Breast epithelium (tissue), 4 donors: ENCODE measurements around the gene RBMXL3. TPM values are rescaled to one million over a fixed set of nuclear protein-coding genes. Genes with fewer than 3 reads are reported as not detected.

Experiments
- DNase-seq, 2 donors: peaks; one replicate each; pipeline ENCODE4 v3.0.0-alpha.2; 2019; ENCODE audit warnings: low spot score in 2 of 2
- H3K27ac ChIP-seq, 2 donors: fragments of 200-600 bp; sonication (generic) in 1 of 2; one replicate each; pipeline ENCODE4 v1.5.1; 2016 to 2019; ENCODE audit warnings: mild to moderate bottlenecking in 1 of 2
- H3K27me3 ChIP-seq, 2 donors: fragments of 200-600 bp; sonication (generic) in 1 of 2; one replicate each; pipeline versions ENCODE4 v1.5.1 to v1.6.0; 2017 to 2019; ENCODE audit warnings: control low read depth in 1 of 2, mild to moderate bottlenecking in 1 of 2
- H3K36me3 ChIP-seq: fragments of 200-600 bp; one replicate; pipeline ENCODE4 v1.5.1; 2019
- H3K4me1 ChIP-seq, 2 donors: fragments of 200-600 bp; sonication (generic); one replicate each; pipeline ENCODE4 v1.5.1; 2016 to 2019; ENCODE audit warnings: control low read depth in 1 of 2
- H3K4me3 ChIP-seq, 3 donors: fragments of 200-600 bp; sonication (generic); 1 replicate in 2 of 3; 2 replicates in 1 of 3; pipeline ENCODE4 v1.5.1; 2016 to 2019; ENCODE audit warnings: mild to moderate bottlenecking in 3 of 3, moderate library complexity in 2 of 3
- H3K9me3 ChIP-seq, 2 donors: fragments of 200-600 bp; sonication (generic) in 1 of 2; one replicate each; pipeline ENCODE4 v1.5.1; 2016 to 2019; ENCODE audit warnings: control low read depth in 1 of 2
- CTCF ChIP-seq, 3 donors: fragments of 450-650 bp; IDR thresholded peaks; one replicate each; pipeline ENCODE4 v1.5.1; 2016 to 2017; ENCODE audit warnings: antibody characterized with exemption in 3 of 3, mild to moderate bottlenecking in 3 of 3, moderate library complexity in 3 of 3
- POLR2A ChIP-seq: fragments of 450-650 bp; IDR thresholded peaks from one replicate; pipeline ENCODE4 v1.6.1; 2016; ENCODE audit warnings: antibody characterized with exemption, mild to moderate bottlenecking, moderate library complexity
- POLR2AphosphoS5 ChIP-seq, 3 donors: sonication (generic); formaldehyde crosslinking; IDR thresholded peaks; one replicate each; pipeline ENCODE4 v1.6.1; 2017; ENCODE audit warnings: antibody characterized with exemption in 3 of 3
- intact Hi-C: fragments of 100-400 bp; cut with DNase I; formaldehyde crosslinking; loops from one replicate; pipeline ENCODE4 v1.15.1; 2023; ENCODE audit warnings: low total_unique reads
- total RNA-seq, 3 donors: library from RNA; depleted of rRNA; stranded (reverse); fragments of >200 nt; gene quantifications; one replicate each; pipeline ENCODE4 v1.1.0, GENCODE V29; 2016

Gene RBMXL3
- total RNA-seq, 3 donors from 2014 or later: not detected

- Histone ChIP-seq H3K36me3 (no peaks in the 10 kb centered on the region), H3K9me3 (no peaks in the 10 kb centered on the region), H3K27me3 (peaks cover 0 to 24% of the 10 kb centered on the region in 2 donors), H3K27ac (no peak overlapping the region), H3K4me1 (no peaks in the 10 kb centered on the region), H3K4me3 (no peak overlapping the region)
- intact Hi-C loops: no loop called here
- DNase-seq: no peak
- TF ChIP-seq POLR2AphosphoS5 (IDR thresholded peaks at IDR 0.05): no peak
These were observed 11.3 kb upstream of the RBMXL3 start for GRCh38 chrX:115177932-115178331.

- no peak for DNase-seq
- Histone ChIP-seq H3K27me3 (peaks cover 0 to 24% of the 10 kb centered on the region in 2 donors), H3K9me3 (no peaks in the 10 kb centered on the region), H3K36me3 (no peaks in the 10 kb centered on the region), H3K27ac (no peak overlapping the region), H3K4me1 (no peaks in the 10 kb centered on the region), H3K4me3 (no peak overlapping the region)
- TF ChIP-seq POLR2A (no peak), POLR2AphosphoS5 (IDR thresholded peaks at IDR 0.05) (no peak), CTCF (IDR thresholded peaks at IDR 0.05) (no peak)
- intact Hi-C loops: no loop called here
These were observed 10.7 kb upstream of the RBMXL3 start for GRCh38 chrX:115178473-115178872.

- no peak overlapping the region for H3K4me3 ChIP-seq
- H3K9me3 ChIP-seq: peaks cover 0 to 2% of the 10 kb centered on the region in 2 donors
- peaks cover 0 to 10% of the 10 kb centered on the region in 2 donors for H3K27me3 ChIP-seq
- H3K27ac ChIP-seq: no peak overlapping the region
- TF ChIP-seq POLR2AphosphoS5 (IDR thresholded peaks at IDR 0.05) (no peak), POLR2A (no peak), CTCF (IDR thresholded peaks at IDR 0.05) (no peak)
- no peaks in the 10 kb centered on the region for H3K36me3 ChIP-seq
- intact Hi-C loops: loop anchor here (2.0 kb wide), 1 partner anchor 15 kb away; no protein-coding TSS in a partner anchor
- no peaks in the 10 kb centered on the region for H3K4me1 ChIP-seq
- DNase-seq: no peak
These were observed 5.2 kb upstream of the RBMXL3 start for GRCh38 chrX:115183980-115184379.

- Histone ChIP-seq H3K4me3 (no peak overlapping the region), H3K27ac (no peak overlapping the region), H3K9me3 (peaks cover 0 to 11% of the 10 kb centered on the region in 2 donors), H3K27me3 (peaks cover 0 to 13% of the 10 kb centered on the region in 2 donors), H3K4me1 (no peaks in the 10 kb centered on the region), H3K36me3 (no peaks in the 10 kb centered on the region)
- TF ChIP-seq POLR2AphosphoS5 (IDR thresholded peaks at IDR 0.05) (no peak), CTCF (IDR thresholded peaks at IDR 0.05) (no peak), POLR2A (no peak)
- no peak for DNase-seq
- intact Hi-C loops: no loop called here
These were observed 731 bp downstream of the RBMXL3 start for GRCh38 chrX:115189646-115190635.

GRCh38 chrX:115190636-115191489, 1.7 kb downstream of the RBMXL3 start:
- H3K4me1 ChIP-seq: no peaks in the 10 kb centered on the region
- peaks cover 0 to 11% of the 10 kb centered on the region in 2 donors for H3K9me3 ChIP-seq
- H3K36me3 ChIP-seq: no peaks in the 10 kb centered on the region
- no peak overlapping the region for H3K4me3 ChIP-seq
- peaks cover 0 to 16% of the 10 kb centered on the region in 2 donors for H3K27me3 ChIP-seq
- no peak for DNase-seq
- intact Hi-C loops: no loop called here
- no peak for TF ChIP-seq POLR2A
- no peak for TF ChIP-seq POLR2AphosphoS5 (IDR thresholded peaks at IDR 0.05)
- H3K27ac ChIP-seq: no peak overlapping the region
